Panc1 (cell line): ENCODE results near the gene CCDC9B. TPM values are rescaled to one million over a fixed set of nuclear protein-coding genes. Genes with fewer than 3 reads are reported as not detected.

ENCODE experiments used
- ATAC-seq: fragments of 200-7000 bp; cut with Tn5 transposase; 2 replicates; pipeline ENCODE4 v1.9.1; 2020; ENCODE audit warnings: mild to moderate bottlenecking, moderate library complexity
- BruUV-seq: library from RNA; stranded (reverse); fragments of 400-500 nt; replicated peaks from 2 replicates; lab custom pipeline; 2021; lab: Mats Ljungman, UMichigan
- CTCF ChIA-PET: fragments of 300-600 bp; sonication (Branson Sonifier 250); formaldehyde crosslinking; loops from one replicate; lab custom pipeline; 2022; ENCODE audit warnings: antibody characterized with exemption; lab: Charles Lee
- POLR2A ChIA-PET: fragments of 300-600 bp; sonication (Branson Sonifier 250); formaldehyde crosslinking; loops from one replicate; lab custom pipeline; 2022; ENCODE audit warnings: antibody characterized with exemption; lab: Charles Lee
- DNase-seq: peaks from one replicate; pipeline ENCODE4 v3.0.0-alpha.2; 2010; ENCODE audit warnings: low read depth, low spot score
- H3K27ac ChIP-seq: 2 replicates; pipeline ENCODE4 v1.5.1; 2011; ENCODE audit warnings: mild to moderate bottlenecking, low read length, inconsistent platforms
- H3K27me3 ChIP-seq: fragments of 200-500 bp; sonication (Bioruptor generic); 2 replicates; pipeline ENCODE4 v1.6.0; 2014; ENCODE audit warnings: low read length, inconsistent platforms; ENCODE audit not compliant: control insufficient read depth, insufficient read depth
- H3K36me3 ChIP-seq: fragments of 200-500 bp; sonication (Bioruptor generic); 2 replicates; pipeline ENCODE4 v1.5.1; 2014; ENCODE audit warnings: inconsistent platforms, mild to moderate bottlenecking, low read length, moderate library complexity; ENCODE audit not compliant: control insufficient read depth, insufficient read depth
- H3K4me1 ChIP-seq: 2 replicates; pipeline ENCODE4 v1.5.1; 2011; ENCODE audit warnings: inconsistent platforms, mild to moderate bottlenecking, low read length, moderate library complexity; ENCODE audit not compliant: control insufficient read depth, insufficient read depth
- H3K4me3 ChIP-seq, 2 experiments: 2 replicates each; pipeline ENCODE4 v1.5.1; 2011 to 2012; ENCODE audit warnings: low read depth in 2 of 2, low read length in 2 of 2, mild to moderate bottlenecking in 2 of 2, inconsistent platforms in 1 of 2, moderate library complexity in 1 of 2
- H3K9me3 ChIP-seq: fragments of 200-500 bp; sonication (Bioruptor generic); 2 replicates; pipeline ENCODE4 v1.5.1; 2014; ENCODE audit warnings: low read depth, mild to moderate bottlenecking, inconsistent platforms, low read length, moderate library complexity; ENCODE audit not compliant: control insufficient read depth, insufficient read depth
- POLR2AphosphoS5 ChIP-seq: IDR thresholded peaks from 2 replicates; pipeline ENCODE4 v1.6.1; 2012; ENCODE audit warnings: mild to moderate bottlenecking, low read depth, low read length, moderate library complexity
- SIN3A ChIP-seq: IDR thresholded peaks from 2 replicates; pipeline ENCODE4 v1.6.1; 2012; ENCODE audit warnings: low read depth, mild to moderate bottlenecking, low read length, moderate library complexity, borderline replicate concordance; ENCODE audit not compliant: insufficient read depth
- TCF7L2 ChIP-seq: IDR thresholded peaks from 2 replicates; pipeline ENCODE4 v1.6.1; 2011; ENCODE audit warnings: mild to moderate bottlenecking, low read depth, low read length, inconsistent platforms
- in situ Hi-C: cut with HindIII; loops from 2 replicates; pipeline ENCODE4 v1.10.0; 2016; ENCODE audit warnings: low sequenced_read_pairs, low pct_unique_long_range_greater_than_20kb
- intact Hi-C: fragments of 100-400 bp; cut with micrococcal nuclease; formaldehyde crosslinking; loops from one replicate; pipeline ENCODE4 v1.10.0; 2022; ENCODE audit not compliant: unreplicated experiment
- total RNA-seq: library from RNA; stranded (reverse); gene quantifications from one replicate; pipeline ENCODE4 v1.2.1, GENCODE V29; 2021; ENCODE audit not compliant: unreplicated experiment
- TF ChIP-seq, protein P1 (sequence below): fragments of 450-650 bp; IDR thresholded peaks from 2 replicates; pipeline ENCODE4 v1.5.1; 2017; ENCODE audit warnings: mild to moderate bottlenecking
- TF ChIP-seq, protein P2 (sequence below), 2 experiments: IDR thresholded peaks; 2 replicates each; pipeline ENCODE4 v1.6.1; 2011 to 2012; ENCODE audit warnings: low read depth in 2 of 2, control low read depth in 1 of 2, low read length in 1 of 2, mild to moderate bottlenecking in 1 of 2, moderate library complexity in 1 of 2; ENCODE audit not compliant: insufficient read depth in 1 of 2

Gene CCDC9B
- total RNA-seq, 1 experiment from 2014 or later, result 55.9 TPM

DNA sequence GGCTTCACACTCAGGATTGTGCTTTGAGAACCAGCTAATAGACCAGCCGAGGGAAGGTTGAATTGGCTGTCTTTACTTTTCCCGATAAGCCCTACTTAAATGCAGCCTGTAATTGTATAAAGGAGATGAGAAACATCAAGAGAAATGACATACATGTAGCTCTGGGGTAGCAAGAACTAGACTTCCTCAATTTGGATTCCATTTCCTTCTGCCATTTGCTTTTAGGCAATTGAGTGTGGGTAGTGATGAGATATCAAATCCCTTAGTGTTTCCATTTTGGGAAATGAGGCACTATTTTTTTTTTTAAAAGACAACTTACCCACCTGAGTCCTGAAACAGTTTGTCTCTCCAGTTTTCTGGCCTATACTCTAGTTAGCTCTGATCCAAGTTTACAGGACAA lies 15.0 kb downstream of the CCDC9B start:
- no peak overlapping the region for H3K27ac ChIP-seq
- intact Hi-C loops, result no loop called here
- no peaks in the 10 kb centered on the region for H3K9me3 ChIP-seq
- ChIA-PET CTCF (no interaction called here), POLR2A (no interaction called here)
- ATAC-seq (no peak), DNase-seq (no peak)
- peaks cover 25% of the 10 kb centered on the region for H3K4me1 ChIP-seq
- H3K4me3 ChIP-seq, result no peak overlapping the region
- no peaks in the 10 kb centered on the region for H3K36me3 ChIP-seq
- TF ChIP-seq SIN3A (no peak), POLR2AphosphoS5 (no peak), TCF7L2 (no peak)
- TF ChIP-seq, protein P1, sequence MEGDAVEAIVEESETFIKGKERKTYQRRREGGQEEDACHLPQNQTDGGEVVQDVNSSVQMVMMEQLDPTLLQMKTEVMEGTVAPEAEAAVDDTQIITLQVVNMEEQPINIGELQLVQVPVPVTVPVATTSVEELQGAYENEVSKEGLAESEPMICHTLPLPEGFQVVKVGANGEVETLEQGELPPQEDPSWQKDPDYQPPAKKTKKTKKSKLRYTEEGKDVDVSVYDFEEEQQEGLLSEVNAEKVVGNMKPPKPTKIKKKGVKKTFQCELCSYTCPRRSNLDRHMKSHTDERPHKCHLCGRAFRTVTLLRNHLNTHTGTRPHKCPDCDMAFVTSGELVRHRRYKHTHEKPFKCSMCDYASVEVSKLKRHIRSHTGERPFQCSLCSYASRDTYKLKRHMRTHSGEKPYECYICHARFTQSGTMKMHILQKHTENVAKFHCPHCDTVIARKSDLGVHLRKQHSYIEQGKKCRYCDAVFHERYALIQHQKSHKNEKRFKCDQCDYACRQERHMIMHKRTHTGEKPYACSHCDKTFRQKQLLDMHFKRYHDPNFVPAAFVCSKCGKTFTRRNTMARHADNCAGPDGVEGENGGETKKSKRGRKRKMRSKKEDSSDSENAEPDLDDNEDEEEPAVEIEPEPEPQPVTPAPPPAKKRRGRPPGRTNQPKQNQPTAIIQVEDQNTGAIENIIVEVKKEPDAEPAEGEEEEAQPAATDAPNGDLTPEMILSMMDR, result no peak
- TF ChIP-seq, protein P2, sequence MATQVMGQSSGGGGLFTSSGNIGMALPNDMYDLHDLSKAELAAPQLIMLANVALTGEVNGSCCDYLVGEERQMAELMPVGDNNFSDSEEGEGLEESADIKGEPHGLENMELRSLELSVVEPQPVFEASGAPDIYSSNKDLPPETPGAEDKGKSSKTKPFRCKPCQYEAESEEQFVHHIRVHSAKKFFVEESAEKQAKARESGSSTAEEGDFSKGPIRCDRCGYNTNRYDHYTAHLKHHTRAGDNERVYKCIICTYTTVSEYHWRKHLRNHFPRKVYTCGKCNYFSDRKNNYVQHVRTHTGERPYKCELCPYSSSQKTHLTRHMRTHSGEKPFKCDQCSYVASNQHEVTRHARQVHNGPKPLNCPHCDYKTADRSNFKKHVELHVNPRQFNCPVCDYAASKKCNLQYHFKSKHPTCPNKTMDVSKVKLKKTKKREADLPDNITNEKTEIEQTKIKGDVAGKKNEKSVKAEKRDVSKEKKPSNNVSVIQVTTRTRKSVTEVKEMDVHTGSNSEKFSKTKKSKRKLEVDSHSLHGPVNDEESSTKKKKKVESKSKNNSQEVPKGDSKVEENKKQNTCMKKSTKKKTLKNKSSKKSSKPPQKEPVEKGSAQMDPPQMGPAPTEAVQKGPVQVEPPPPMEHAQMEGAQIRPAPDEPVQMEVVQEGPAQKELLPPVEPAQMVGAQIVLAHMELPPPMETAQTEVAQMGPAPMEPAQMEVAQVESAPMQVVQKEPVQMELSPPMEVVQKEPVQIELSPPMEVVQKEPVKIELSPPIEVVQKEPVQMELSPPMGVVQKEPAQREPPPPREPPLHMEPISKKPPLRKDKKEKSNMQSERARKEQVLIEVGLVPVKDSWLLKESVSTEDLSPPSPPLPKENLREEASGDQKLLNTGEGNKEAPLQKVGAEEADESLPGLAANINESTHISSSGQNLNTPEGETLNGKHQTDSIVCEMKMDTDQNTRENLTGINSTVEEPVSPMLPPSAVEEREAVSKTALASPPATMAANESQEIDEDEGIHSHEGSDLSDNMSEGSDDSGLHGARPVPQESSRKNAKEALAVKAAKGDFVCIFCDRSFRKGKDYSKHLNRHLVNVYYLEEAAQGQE (IDR thresholded peaks at IDR 0.05; ENCODE audit: insufficient read depth in 1 of 2, low read depth in 2 of 2, low read length in 1 of 2), result no peak
- no TSS peak for BruUV-seq
- no peaks in the 10 kb centered on the region for H3K27me3 ChIP-seq
- in situ Hi-C loops, result no loop called here

DNA sequence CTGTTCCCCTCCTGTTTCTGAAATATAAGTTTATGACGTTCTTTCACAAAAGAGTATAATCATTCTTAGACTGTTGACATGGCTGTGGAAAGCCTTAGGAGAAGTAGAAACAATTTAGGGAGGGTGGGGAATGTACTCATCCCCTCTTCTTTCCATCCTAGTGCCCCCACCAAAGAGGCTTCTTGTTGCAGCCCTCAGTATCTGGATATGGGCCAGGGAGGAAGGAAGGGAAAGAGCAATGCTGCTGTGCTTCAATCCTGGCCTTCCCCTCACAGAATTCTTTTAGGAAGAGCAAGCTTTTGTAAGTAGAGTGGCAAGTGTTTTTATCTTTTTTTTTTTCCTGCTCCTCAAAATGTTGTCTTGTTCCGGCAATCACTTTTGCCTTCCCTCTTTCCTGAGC lies 15.6 kb downstream of the CCDC9B start:
- POLR2A ChIA-PET, result no interaction called here
- in situ Hi-C loops (no loop called here), intact Hi-C loops (no loop called here)
- H3K27ac ChIP-seq, result no peak overlapping the region
- DNase-seq (no peak), ATAC-seq (no peak)
- TF ChIP-seq POLR2AphosphoS5, result no peak
- TF ChIP-seq, protein P2 (IDR thresholded peaks at IDR 0.05; ENCODE audit: insufficient read depth in 1 of 2, low read depth in 2 of 2, low read length in 1 of 2), result no peak
- TF ChIP-seq, protein P1, result no peak
- TF ChIP-seq TCF7L2, result no peak
- no peak for TF ChIP-seq SIN3A
- no peaks in the 10 kb centered on the region for H3K36me3 ChIP-seq
- H3K4me1 ChIP-seq, result peaks cover 25% of the 10 kb centered on the region
- BruUV-seq, result TSS peak; percentile 83
- H3K27me3 ChIP-seq, result no peaks in the 10 kb centered on the region
- CTCF ChIA-PET, result no interaction called here
- H3K4me3 ChIP-seq, result peak overlapping the region in 1 of 2 experiments; percentile 51; a peak in 2 of 4 replicates
- H3K9me3 ChIP-seq, result no peaks in the 10 kb centered on the region
